ENCODE data around the gene C1orf105. TPM values are rescaled to one million over a fixed set of nuclear protein-coding genes. Genes with fewer than 3 reads are reported as not detected.
"Not testable (repeated sequence)": the region's sequence is repeated elsewhere in the genome, so short reads cannot be mapped to it uniquely, and the experiment has no call there.

The C1orf105 gene
- total RNA-seq, 1 donor from 2014 or later, result not detected

DNA sequence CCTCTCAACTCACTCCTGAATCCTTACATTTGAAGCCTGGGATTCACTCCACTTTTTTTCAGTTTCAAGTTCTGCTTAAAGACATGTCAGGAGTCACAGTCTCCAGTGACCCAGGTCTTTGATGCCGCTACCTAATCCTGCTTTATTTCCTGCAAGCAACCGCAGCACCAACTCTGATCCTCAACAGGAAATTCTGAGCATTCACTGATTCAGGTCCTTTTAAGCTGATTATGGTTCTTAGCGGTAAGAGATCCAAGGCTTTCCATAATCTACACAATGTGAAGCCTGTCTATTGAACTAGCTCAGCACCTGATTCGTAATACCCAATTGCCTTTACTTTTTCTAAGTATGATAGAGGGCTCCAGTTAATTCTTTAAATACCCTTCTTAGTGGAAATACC lies 67.1 kb downstream of the C1orf105 start:
- no peak overlapping the region for H3K27ac Mint-ChIP-seq (ENCODE audit: unreplicated experiment)

DNA sequence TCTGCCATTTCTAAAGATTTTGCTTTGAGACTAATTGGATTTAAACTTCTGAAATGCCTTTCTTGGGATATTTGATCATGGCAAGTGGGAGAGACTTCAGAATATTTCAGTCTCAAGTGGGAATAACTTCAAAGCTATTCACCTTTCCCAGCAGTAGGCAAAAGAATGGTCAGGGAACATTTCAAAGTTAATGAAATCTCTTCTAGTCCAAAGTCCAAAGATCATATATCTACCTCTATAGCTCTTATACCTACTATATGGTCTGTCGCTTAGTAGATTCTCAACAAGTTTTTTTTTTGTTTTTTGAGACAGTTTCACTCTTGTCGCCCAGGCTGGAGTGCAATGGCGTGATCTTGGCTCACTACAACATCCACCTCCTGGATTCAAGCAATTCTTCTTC lies 67.9 kb downstream of the C1orf105 start:
- TF ChIP-seq, protein P1, sequence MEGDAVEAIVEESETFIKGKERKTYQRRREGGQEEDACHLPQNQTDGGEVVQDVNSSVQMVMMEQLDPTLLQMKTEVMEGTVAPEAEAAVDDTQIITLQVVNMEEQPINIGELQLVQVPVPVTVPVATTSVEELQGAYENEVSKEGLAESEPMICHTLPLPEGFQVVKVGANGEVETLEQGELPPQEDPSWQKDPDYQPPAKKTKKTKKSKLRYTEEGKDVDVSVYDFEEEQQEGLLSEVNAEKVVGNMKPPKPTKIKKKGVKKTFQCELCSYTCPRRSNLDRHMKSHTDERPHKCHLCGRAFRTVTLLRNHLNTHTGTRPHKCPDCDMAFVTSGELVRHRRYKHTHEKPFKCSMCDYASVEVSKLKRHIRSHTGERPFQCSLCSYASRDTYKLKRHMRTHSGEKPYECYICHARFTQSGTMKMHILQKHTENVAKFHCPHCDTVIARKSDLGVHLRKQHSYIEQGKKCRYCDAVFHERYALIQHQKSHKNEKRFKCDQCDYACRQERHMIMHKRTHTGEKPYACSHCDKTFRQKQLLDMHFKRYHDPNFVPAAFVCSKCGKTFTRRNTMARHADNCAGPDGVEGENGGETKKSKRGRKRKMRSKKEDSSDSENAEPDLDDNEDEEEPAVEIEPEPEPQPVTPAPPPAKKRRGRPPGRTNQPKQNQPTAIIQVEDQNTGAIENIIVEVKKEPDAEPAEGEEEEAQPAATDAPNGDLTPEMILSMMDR (IDR thresholded peaks at IDR 0.05), result no peak
- Mint-ChIP-seq H3K27ac (ENCODE audit: unreplicated experiment) (no peak overlapping the region), H3K4me3 (ENCODE audit: unreplicated experiment) (no peak overlapping the region), H3K4me1 (ENCODE audit: low read depth) (no peaks in the 10 kb centered on the region), H3K9me3 (ENCODE audit: low read depth) (no peaks in the 10 kb centered on the region), H3K27me3 (ENCODE audit: low read depth) (peaks cover 13% of the 10 kb centered on the region), H3K36me3 (ENCODE audit: low read depth) (peaks cover 2% of the 10 kb centered on the region)
- DNase-seq (ENCODE audit: low spot score), result no peak

More for the DNA sequence above, 67.1 kb downstream of the C1orf105 start:
- Mint-ChIP-seq H3K9me3 (ENCODE audit: low read depth) (no peaks in the 10 kb centered on the region), H3K27me3 (ENCODE audit: low read depth) (peaks cover 13% of the 10 kb centered on the region), H3K4me3 (ENCODE audit: unreplicated experiment) (no peak overlapping the region), H3K4me1 (ENCODE audit: low read depth) (peaks cover 4% of the 10 kb centered on the region), H3K36me3 (ENCODE audit: low read depth) (peaks cover 2% of the 10 kb centered on the region)
- TF ChIP-seq, protein P1 (IDR thresholded peaks at IDR 0.05), result no peak
- DNase-seq (ENCODE audit: low spot score), result no peak

DNA sequence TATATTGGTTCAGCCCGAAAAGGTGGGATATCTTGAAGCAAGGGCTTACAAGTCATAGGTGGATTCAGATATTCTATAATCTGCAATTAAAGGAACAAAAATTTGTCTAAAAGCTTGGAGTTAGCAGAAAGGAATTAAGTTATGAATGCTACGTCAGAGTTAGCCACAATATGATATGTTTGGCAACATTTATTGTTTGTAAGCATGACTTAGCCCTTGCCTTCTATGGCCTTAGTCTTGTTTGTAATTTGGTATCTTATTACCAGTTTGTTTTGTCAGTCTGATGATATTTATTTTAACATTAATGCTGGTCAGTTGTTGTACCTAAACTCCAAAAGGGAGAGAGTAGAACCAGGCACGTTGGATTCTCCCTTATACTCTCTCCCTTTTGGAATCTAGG lies 69.4 kb downstream of the C1orf105 start:
- peaks cover 13% of the 10 kb centered on the region for H3K27me3 Mint-ChIP-seq (ENCODE audit: low read depth)
- H3K4me3 Mint-ChIP-seq (ENCODE audit: unreplicated experiment), result no peak overlapping the region
- peaks cover 2% of the 10 kb centered on the region for H3K36me3 Mint-ChIP-seq (ENCODE audit: low read depth)
- DNase-seq (ENCODE audit: low spot score), result no peak
- TF ChIP-seq, protein P1 (IDR thresholded peaks at IDR 0.05), result no peak
- H3K27ac Mint-ChIP-seq (ENCODE audit: unreplicated experiment), result no peak overlapping the region
- H3K9me3 Mint-ChIP-seq (ENCODE audit: low read depth), result no peaks in the 10 kb centered on the region
- no peaks in the 10 kb centered on the region for H3K4me1 Mint-ChIP-seq (ENCODE audit: low read depth)

DNA sequence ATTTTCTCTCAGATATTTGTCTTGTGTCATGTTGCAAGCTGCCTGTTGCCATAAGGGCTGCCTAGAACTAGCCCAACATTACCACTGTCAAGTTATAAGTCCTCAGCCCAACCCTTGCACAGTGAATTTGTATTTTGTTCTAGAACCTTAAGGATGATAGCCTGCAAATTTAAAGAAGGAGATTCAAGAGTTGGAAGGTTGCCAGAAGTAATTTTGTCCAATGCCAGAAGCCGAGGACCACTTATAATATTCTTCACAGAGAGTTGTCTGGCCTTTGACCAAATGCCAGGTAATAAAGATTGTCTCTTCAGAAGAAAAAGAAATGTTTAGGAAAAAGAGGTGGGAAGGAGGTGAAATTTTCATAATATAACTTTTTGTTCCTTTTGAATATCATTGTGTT lies 71.9 kb downstream of the C1orf105 start:
- Mint-ChIP-seq H3K36me3 (ENCODE audit: low read depth) (peaks cover 2% of the 10 kb centered on the region), H3K9me3 (ENCODE audit: low read depth) (no peaks in the 10 kb centered on the region), H3K27ac (ENCODE audit: unreplicated experiment) (no peak overlapping the region), H3K4me1 (ENCODE audit: low read depth) (peaks cover 11% of the 10 kb centered on the region), H3K27me3 (ENCODE audit: low read depth) (peaks cover 12% of the 10 kb centered on the region), H3K4me3 (ENCODE audit: unreplicated experiment) (no peak overlapping the region)
- no peak for DNase-seq (ENCODE audit: low spot score)
- TF ChIP-seq, protein P1 (IDR thresholded peaks at IDR 0.05), result no peak

DNA sequence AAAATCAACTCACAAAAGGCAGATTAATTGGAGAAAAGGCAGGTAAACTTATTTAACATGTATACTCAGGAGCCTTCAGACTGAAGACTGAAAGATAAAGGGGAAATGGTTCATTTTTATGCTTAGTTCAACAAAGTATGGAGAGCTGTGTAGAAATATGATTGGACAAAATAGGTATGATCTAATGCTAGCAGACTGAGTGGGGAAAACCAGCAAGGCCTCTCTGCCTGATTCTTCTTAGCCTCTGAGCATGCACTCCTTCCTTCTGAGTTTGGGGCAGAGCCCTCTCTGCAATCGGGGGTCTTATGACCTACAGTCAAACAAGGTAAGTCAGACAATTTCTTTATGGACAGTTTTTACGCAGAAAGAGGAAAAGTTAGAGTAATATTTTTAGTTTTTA lies 73.7 kb downstream of the C1orf105 start:
- Mint-ChIP-seq H3K4me1 (ENCODE audit: low read depth) (peaks cover 14% of the 10 kb centered on the region), H3K27me3 (ENCODE audit: low read depth) (peaks cover 4% of the 10 kb centered on the region), H3K36me3 (ENCODE audit: low read depth) (peaks cover 2% of the 10 kb centered on the region), H3K4me3 (ENCODE audit: unreplicated experiment) (no peak overlapping the region), H3K27ac (ENCODE audit: unreplicated experiment) (no peak overlapping the region), H3K9me3 (ENCODE audit: low read depth) (no peaks in the 10 kb centered on the region)
- DNase-seq (ENCODE audit: low spot score), result no peak
- TF ChIP-seq, protein P1 (IDR thresholded peaks at IDR 0.05), result no peak

DNA sequence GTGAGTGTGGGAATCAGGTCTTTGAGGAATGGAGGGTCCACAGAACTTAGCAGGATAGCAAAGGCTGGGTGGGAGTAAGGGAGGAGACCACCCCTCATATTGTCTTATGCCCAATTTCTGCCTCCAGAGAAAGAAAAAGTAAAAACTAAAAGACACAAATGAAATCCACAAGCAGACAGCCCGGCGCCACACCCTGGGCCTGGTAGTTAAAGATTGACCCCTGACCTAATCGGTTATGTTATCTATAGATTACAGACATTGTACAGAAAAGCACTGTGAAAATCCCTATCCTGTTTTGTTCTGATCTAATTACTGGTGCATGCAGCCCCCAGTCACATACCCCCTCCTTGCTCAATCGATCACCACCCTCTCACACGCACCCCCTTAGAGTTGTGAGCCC lies 75.6 kb downstream of the C1orf105 start:
- H3K27me3 Mint-ChIP-seq (ENCODE audit: low read depth); H3K27ac Mint-ChIP-seq (ENCODE audit: unreplicated experiment); H3K9me3 Mint-ChIP-seq (ENCODE audit: low read depth); H3K36me3 Mint-ChIP-seq (ENCODE audit: low read depth); H3K4me3 Mint-ChIP-seq (ENCODE audit: unreplicated experiment); DNase-seq (ENCODE audit: low spot score): not testable (repeated sequence)
- peaks cover 14% of the 10 kb centered on the region for H3K4me1 Mint-ChIP-seq (ENCODE audit: low read depth)

All from chondrocyte (in vitro differentiated cells).